OCI-LY1 (cell line): Measurements from ENCODE around the gene DNAJC3.
"Not testable (repeated sequence)": the region's sequence is repeated elsewhere in the genome, so short reads cannot be mapped to it uniquely, and the experiment has no call there.

Experiments used
- H2AFZ ChIP-seq: fragments of 200-600 bp; sonication (generic), shearing (Covaris generic); 2 replicates; pipeline ENCODE4 v1.6.0; 2014; ENCODE audit warnings: antibody characterized with exemption, mild to moderate bottlenecking, low read length
- H3F3A ChIP-seq: fragments of 200-600 bp; sonication (generic), shearing (Covaris generic); 2 replicates; pipeline ENCODE4 v1.6.0; 2014; ENCODE audit warnings: mild to moderate bottlenecking, antibody characterized with exemption, low read length, moderate library complexity; ENCODE audit not compliant: insufficient read depth
- H3K27ac ChIP-seq: fragments of 200-600 bp; sonication (generic); 2 replicates; pipeline ENCODE4 v1.5.1; 2014; ENCODE audit warnings: low read length, mixed run types, mild to moderate bottlenecking, low read depth; ENCODE audit not compliant: poor library complexity, severe bottlenecking
- H3K27me3 ChIP-seq: fragments of 200-600 bp; sonication (generic); 2 replicates; pipeline ENCODE4 v1.6.0; 2014; ENCODE audit warnings: antibody characterized with exemption, mild to moderate bottlenecking, low read length, moderate library complexity; ENCODE audit not compliant: insufficient read depth
- H3K36me3 ChIP-seq: fragments of 200-600 bp; sonication (generic); 2 replicates; pipeline ENCODE4 v1.6.1; 2014; ENCODE audit warnings: mild to moderate bottlenecking, antibody characterized with exemption, low read length, moderate library complexity, mixed read lengths; ENCODE audit not compliant: insufficient read depth
- H3K4me1 ChIP-seq: fragments of 200-600 bp; sonication (generic); 2 replicates; pipeline ENCODE4 v1.5.1; 2014; ENCODE audit warnings: mild to moderate bottlenecking, low read length, moderate library complexity; ENCODE audit not compliant: insufficient read depth, severe bottlenecking
- H3K4me2 ChIP-seq: fragments of 200-600 bp; sonication (generic), shearing (Covaris generic); 2 replicates; pipeline ENCODE4 v1.6.1; 2014; ENCODE audit warnings: low read length
- H3K4me3 ChIP-seq: fragments of 200-600 bp; sonication (generic); 2 replicates; pipeline ENCODE4 v1.5.1; 2014; ENCODE audit warnings: low read length, low read depth, mild to moderate bottlenecking, mixed read lengths; ENCODE audit not compliant: poor library complexity, severe bottlenecking
- H3K79me2 ChIP-seq: fragments of 200-600 bp; shearing (Covaris generic); 2 replicates; pipeline ENCODE4 v1.6.1; 2016; ENCODE audit warnings: mixed run types, low read length, mixed read lengths; ENCODE audit not compliant: insufficient read depth
- H3K9ac ChIP-seq: fragments of 200-600 bp; sonication (generic), shearing (Covaris generic); 2 replicates; pipeline ENCODE4 v1.6.1; 2014; ENCODE audit warnings: mild to moderate bottlenecking, low read length, mixed read lengths
- H3K9me2 ChIP-seq: fragments of 200-600 bp; sonication (generic), shearing (Covaris generic); 2 replicates; pipeline ENCODE4 v1.6.1; 2014; ENCODE audit warnings: low read depth, mild to moderate bottlenecking, low read length, mixed read lengths
- H3K9me3 ChIP-seq: fragments of 200-600 bp; shearing (Covaris generic); 2 replicates; pipeline ENCODE4 v1.6.1; 2014; ENCODE audit warnings: low read length, mixed read lengths
- H4K20me1 ChIP-seq: fragments of 200-600 bp; sonication (generic), shearing (Covaris generic); 2 replicates; pipeline ENCODE4 v1.6.0; 2016; ENCODE audit warnings: mild to moderate bottlenecking, low read length; ENCODE audit not compliant: insufficient read depth
- CTCF ChIP-seq: fragments of 200-600 bp; sonication (generic), shearing (Covaris generic); IDR thresholded peaks from 2 replicates; pipeline ENCODE4 v1.5.1; 2017; ENCODE audit warnings: mild to moderate bottlenecking, antibody characterized with exemption, low read length, moderate library complexity, mixed read lengths
- EZH2 ChIP-seq: fragments of 200-600 bp; sonication (generic), shearing (Covaris generic); IDR thresholded peaks from 2 replicates; pipeline ENCODE4 v1.8.0; 2017; ENCODE audit warnings: borderline replicate concordance, mixed run types, mild to moderate bottlenecking, antibody characterized with exemption, low read length, moderate library complexity, mixed read lengths

The DNAJC3 gene

GRCh38 chr13:95734124-95734523, 57.2 kb downstream of the DNAJC3 start:
- Histone ChIP-seq H3K27me3 (no peaks in the 10 kb centered on the region), H3K4me3 (no peak overlapping the region), H3K9me2 (no peaks in the 10 kb centered on the region), H3K36me3 (peaks cover 35% of the 10 kb centered on the region), H3K79me2 (peaks cover 39% of the 10 kb centered on the region), H2AFZ (no peak overlapping the region), H3K9ac (no peak overlapping the region), H3F3A (no peaks in the 10 kb centered on the region), H3K9me3 (peaks cover 31% of the 10 kb centered on the region), H3K27ac (no peak overlapping the region), H3K4me2 (no peak overlapping the region), H4K20me1 (no peaks in the 10 kb centered on the region), H3K4me1 (no peaks in the 10 kb centered on the region)
- TF ChIP-seq CTCF: no peak
- TF ChIP-seq EZH2: no peak

GRCh38 chr13:95740071-95740978, 63.4 kb downstream of the DNAJC3 start:
- not testable (repeated sequence) for H3K4me2 ChIP-seq

GRCh38 chr13:95740979-95741320, 64.0 kb downstream of the DNAJC3 start:
- Histone ChIP-seq H3K27ac (no peak overlapping the region), H3F3A (no peaks in the 10 kb centered on the region), H3K4me1 (no peaks in the 10 kb centered on the region), H3K9ac (no peak overlapping the region), H3K4me3 (no peak overlapping the region), H3K9me3 (no peaks in the 10 kb centered on the region), H3K27me3 (no peaks in the 10 kb centered on the region), H3K4me2 (no peak overlapping the region), H4K20me1 (peaks cover 3% of the 10 kb centered on the region; the same call in 1 of the 2 replicates), H2AFZ (no peak overlapping the region), H3K9me2 (no peaks in the 10 kb centered on the region), H3K79me2 (peaks cover 26% of the 10 kb centered on the region), H3K36me3 (peaks cover 3% of the 10 kb centered on the region; the same call in 1 of the 2 replicates)
- TF ChIP-seq EZH2 (no peak), CTCF (no peak)

More at GRCh38 chr13:95740071-95740978, 63.4 kb downstream of the DNAJC3 start:
- H4K20me1 ChIP-seq, H3K27ac ChIP-seq, H3K4me3 ChIP-seq, H3K27me3 ChIP-seq, H3K4me1 ChIP-seq, H3K9me3 ChIP-seq, H3F3A ChIP-seq, H2AFZ ChIP-seq, H3K9ac ChIP-seq, H3K36me3 ChIP-seq, H3K9me2 ChIP-seq: not testable (repeated sequence)
- H3K79me2 ChIP-seq: peaks cover 26% of the 10 kb centered on the region
